SKM-1 (cell line): ENCODE data around the gene GPRIN2.
"Not testable (repeated sequence)": the region's sequence is repeated elsewhere in the genome, so short reads cannot be mapped to it uniquely, and the experiment has no call there.

Source experiments
- DNase-seq: peaks from one replicate; lab custom pipeline; 2025; ENCODE audit not compliant: unreplicated experiment; lab: John Stamatoyannopoulos, UW

GPRIN2 gene

GRCh38 chr10:46570655-46571054, 14.2 kb upstream of the GPRIN2 start:
- not testable (repeated sequence) for DNase-seq

- DNase-seq: not testable (repeated sequence)
Measured at GRCh38 chr10:46567151-46567550, 10.7 kb upstream of the GPRIN2 start.

- DNase-seq: peak; percentile 24
Measured at GRCh38 chr10:46565591-46566332, 9.3 kb upstream of the GPRIN2 start.

- DNase-seq: no peak
Measured at GRCh38 chr10:46560952-46561351, 4.5 kb upstream of the GPRIN2 start.

- no peak for DNase-seq
Measured at GRCh38 chr10:46560381-46560780, 3.9 kb upstream of the GPRIN2 start.

- no peak for DNase-seq
Measured at GRCh38 chr10:46559231-46559671, 2.8 kb upstream of the GPRIN2 start.

- no peak for DNase-seq
Measured at GRCh38 chr10:46558392-46559185, 2.1 kb upstream of the GPRIN2 start.

- DNase-seq: no peak
Measured at GRCh38 chr10:46558122-46558391, 1.6 kb upstream of the GPRIN2 start.

GRCh38 chr10:46557319-46558121, 1.1 kb upstream of the GPRIN2 start:
- no peak for DNase-seq

- DNase-seq: no peak
Measured at GRCh38 chr10:46555713-46556514, 544 bp downstream of the GPRIN2 start.

- DNase-seq: no peak
Measured at GRCh38 chr10:46555366-46555712, 1.1 kb downstream of the GPRIN2 start.

- no peak for DNase-seq
Measured at GRCh38 chr10:46554166-46554781, 2.2 kb downstream of the GPRIN2 start.

- DNase-seq: no peak
Measured at GRCh38 chr10:46553238-46554049, 3.0 kb downstream of the GPRIN2 start.

GRCh38 chr10:46552526-46553237, 3.8 kb downstream of the GPRIN2 start:
- DNase-seq: no peak

GRCh38 chr10:46551701-46552525, 4.5 kb downstream of the GPRIN2 start:
- DNase-seq: no peak

- DNase-seq: no peak
Measured at GRCh38 chr10:46550795-46551700, 5.4 kb downstream of the GPRIN2 start.

- DNase-seq: no peak
Measured at GRCh38 chr10:46550076-46550790, 6.2 kb downstream of the GPRIN2 start.
